Activated naive CD4-positive, alpha-beta T cell treated with anti-CD3 and anti-CD28 coated beads for 36 hours (primary cell): ENCODE data around the gene ARL8A. TPM values are rescaled to one million over a fixed set of nuclear protein-coding genes. Genes with fewer than 3 reads are reported as not detected.
"Not testable (repeated sequence)": the region's sequence is repeated elsewhere in the genome, so short reads cannot be mapped to it uniquely, and the experiment has no call there.

Experiments
- CTCF ChIA-PET: fragments of 350-600 bp; sonication (Branson Sonifier 250); formaldehyde crosslinking; loops from one replicate; lab custom pipeline; 2021; ENCODE audit warnings: antibody characterized with exemption; lab: Charles Lee
- DNase-seq: peaks from one replicate; pipeline ENCODE4 v3.0.0-alpha.2; 2020
- H3K27ac Mint-ChIP-seq: one replicate; pipeline ENCODE4 v1.8.0; 2021; ENCODE audit warnings: mild to moderate bottlenecking, mixed read lengths
- H3K27me3 Mint-ChIP-seq: one replicate; pipeline ENCODE4 v1.8.0; 2021; ENCODE audit warnings: low read depth, mixed read lengths
- H3K36me3 Mint-ChIP-seq: one replicate; pipeline ENCODE4 v1.8.0; 2021; ENCODE audit warnings: low read depth, mixed read lengths
- H3K4me1 Mint-ChIP-seq: one replicate; pipeline ENCODE4 v1.8.0; 2021; ENCODE audit warnings: low read depth, mixed read lengths
- H3K4me3 Mint-ChIP-seq: one replicate; pipeline ENCODE4 v1.8.0; 2021; ENCODE audit warnings: mild to moderate bottlenecking, moderate library complexity, mixed read lengths
- H3K9me3 Mint-ChIP-seq: one replicate; pipeline ENCODE4 v1.8.0; 2021; ENCODE audit warnings: mixed read lengths
- intact Hi-C: fragments of 100-400 bp; cut with micrococcal nuclease; formaldehyde crosslinking; loops from one replicate; pipeline ENCODE4 v1.15.1; 2023
- total RNA-seq, 2 experiments: library from RNA; stranded (reverse); gene quantifications; one replicate each; pipeline ENCODE4 v1.2.3, GENCODE V29; 2021

Gene ARL8A
- 10 to 100 TPM; 28.1 to 30.6 TPM for total RNA-seq

GRCh38 chr1:202144402-202145067 is at the start of gene ARL8A:
ARL8A (minus strand) TSS chr1:202144737; CDS start chr1:202144572, 165 bp downstream.
- peaks cover 19% of the 10 kb centered on the region for H3K36me3 Mint-ChIP-seq
- H3K27ac Mint-ChIP-seq = peak within 1 kb of the TSS; percentile 88
- peak; percentile 74 for DNase-seq
- CTCF ChIA-PET = interaction anchor here (1.7 to 3.0 kb wide), 3 partner anchors 9 to 16 kb away, joined by 10 to 15 read pairs (median 11); partner anchors contain the start of gene PTPN7
- H3K9me3 Mint-ChIP-seq = no peaks in the 10 kb centered on the region
- peaks cover 23% of the 10 kb centered on the region for H3K4me1 Mint-ChIP-seq
- H3K4me3 Mint-ChIP-seq = peak within 1 kb of the TSS; percentile 91
- intact Hi-C loops = loop anchor here (1.0 kb wide), 1 partner anchor 11 kb away; no protein-coding TSS in a partner anchor
- no peaks in the 10 kb centered on the region for H3K27me3 Mint-ChIP-seq

DNA sequence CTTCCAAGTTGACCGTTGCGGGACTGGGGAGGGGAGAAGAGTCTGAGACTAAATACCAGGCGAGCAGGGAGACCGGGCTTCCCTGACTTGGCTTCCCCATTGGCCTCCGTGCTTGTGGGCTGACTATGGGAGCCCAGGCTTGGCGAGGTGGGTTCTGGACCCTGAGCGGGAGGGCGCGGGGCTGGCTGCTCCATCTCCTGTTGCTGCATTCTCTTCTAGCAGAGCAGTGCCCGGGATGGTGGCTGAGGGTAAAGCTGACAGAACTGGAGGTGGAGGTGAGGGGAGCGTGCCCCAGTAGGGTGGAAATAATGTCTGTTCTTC is 49.8 kb upstream of the ARL8A start:
- H3K4me1 Mint-ChIP-seq = peaks cover 12% of the 10 kb centered on the region
- no peaks in the 10 kb centered on the region for H3K9me3 Mint-ChIP-seq
- DNase-seq = no peak
- H3K36me3 Mint-ChIP-seq = no peaks in the 10 kb centered on the region
- H3K27ac Mint-ChIP-seq = no peak overlapping the region
- H3K4me3 Mint-ChIP-seq = no peak overlapping the region
- CTCF ChIA-PET = interaction anchor here (4.9 kb wide), 1 partner anchor 121 kb away, joined by 52 read pairs; no protein-coding TSS in a partner anchor
- peaks cover 25% of the 10 kb centered on the region for H3K27me3 Mint-ChIP-seq
- intact Hi-C loops = no loop called here

- H3K27me3 Mint-ChIP-seq = peaks cover 25% of the 10 kb centered on the region
- peaks cover 7% of the 10 kb centered on the region for H3K4me1 Mint-ChIP-seq
- DNase-seq = no peak
- intact Hi-C loops = loop anchor here (1.0 to 2.0 kb wide), 3 partner anchors 81 to 525 kb away; no protein-coding TSS in a partner anchor
- H3K27ac Mint-ChIP-seq = no peak within 1 kb of the TSS
- no peaks in the 10 kb centered on the region for H3K36me3 Mint-ChIP-seq
- no peak within 1 kb of the TSS for H3K4me3 Mint-ChIP-seq
- CTCF ChIA-PET = interaction anchor here (0.5 to 4.9 kb wide), 20 partner anchors 9 to 526 kb away, joined by 3 to 52 read pairs (median 4); partner anchors contain the start of gene PTPN7
- H3K9me3 Mint-ChIP-seq = no peaks in the 10 kb centered on the region
Measured at GRCh38 chr1:202193614-202194327, 49.2 kb upstream of the ARL8A start, which contains the start of gene LGR6. LGR6 (plus strand) TSS chr1:202193799; CDS start chr1:202193990, 191 bp downstream.

GRCh38 chr1:202192770-202193613 is 48.5 kb upstream of the ARL8A start:
- intact Hi-C loops = loop anchor here (1.0 to 2.0 kb wide), 3 partner anchors 82 to 526 kb away; no protein-coding TSS in a partner anchor
- Mint-ChIP-seq H3K4me3 (no peak overlapping the region), H3K27me3 (peaks cover 25% of the 10 kb centered on the region), H3K36me3 (no peaks in the 10 kb centered on the region), H3K9me3 (no peaks in the 10 kb centered on the region), H3K4me1 (peaks cover 2% of the 10 kb centered on the region), H3K27ac (no peak overlapping the region)
- peak; percentile 71 for DNase-seq
- CTCF ChIA-PET = interaction anchor here (0.5 to 4.9 kb wide), 33 partner anchors 8 to 527 kb away, joined by 3 to 52 read pairs (median 3); partner anchors contain the start of gene PTPN7

- H3K4me3 Mint-ChIP-seq, intact Hi-C loops: not testable (repeated sequence)
- CTCF ChIA-PET = interaction anchor here (2.7 kb wide), 1 partner anchor 528 kb away, joined by 10 read pairs; no protein-coding TSS in a partner anchor
Measured at GRCh38 chr1:202191391-202191790, 46.9 kb upstream of the ARL8A start.

GRCh38 chr1:202189918-202190715 is 45.6 kb upstream of the ARL8A start:
- H3K36me3 Mint-ChIP-seq = no peaks in the 10 kb centered on the region
- H3K9me3 Mint-ChIP-seq = no peaks in the 10 kb centered on the region
- intact Hi-C loops = loop anchor here (1.0 kb wide), 1 partner anchor 125 kb away; no protein-coding TSS in a partner anchor
- peaks cover 15% of the 10 kb centered on the region for H3K27me3 Mint-ChIP-seq
- H3K4me1 Mint-ChIP-seq = peaks cover 2% of the 10 kb centered on the region
- no peak for DNase-seq
- no peak overlapping the region for H3K27ac Mint-ChIP-seq
- H3K4me3 Mint-ChIP-seq = no peak overlapping the region
- CTCF ChIA-PET = interaction anchor here (0.7 to 3.3 kb wide), 19 partner anchors 10 to 530 kb away, joined by 3 to 39 read pairs (median 7); partner anchors contain the start of gene PTPN7

More at GRCh38 chr1:202191391-202191790, 46.9 kb upstream of the ARL8A start:
- H3K36me3 Mint-ChIP-seq, H3K27ac Mint-ChIP-seq, DNase-seq, H3K9me3 Mint-ChIP-seq, H3K4me1 Mint-ChIP-seq: not testable (repeated sequence)
- peaks cover 25% of the 10 kb centered on the region for H3K27me3 Mint-ChIP-seq

- H3K4me3 Mint-ChIP-seq = no peak overlapping the region
- H3K9me3 Mint-ChIP-seq = no peaks in the 10 kb centered on the region
- intact Hi-C loops = loop anchor here (1.0 kb wide), 1 partner anchor 126 kb away; no protein-coding TSS in a partner anchor
- peaks cover 5% of the 10 kb centered on the region for H3K4me1 Mint-ChIP-seq
- CTCF ChIA-PET = interaction anchor here (0.6 to 3.3 kb wide), 20 partner anchors 9 to 593 kb away, joined by 3 to 39 read pairs (median 6); partner anchors contain the start of gene PTPN7
- H3K36me3 Mint-ChIP-seq = no peaks in the 10 kb centered on the region
- no peak overlapping the region for H3K27ac Mint-ChIP-seq
- H3K27me3 Mint-ChIP-seq = peaks cover 7% of the 10 kb centered on the region
- DNase-seq = peak; percentile 86
Measured at GRCh38 chr1:202189001-202189790, 44.7 kb upstream of the ARL8A start.

DNA sequence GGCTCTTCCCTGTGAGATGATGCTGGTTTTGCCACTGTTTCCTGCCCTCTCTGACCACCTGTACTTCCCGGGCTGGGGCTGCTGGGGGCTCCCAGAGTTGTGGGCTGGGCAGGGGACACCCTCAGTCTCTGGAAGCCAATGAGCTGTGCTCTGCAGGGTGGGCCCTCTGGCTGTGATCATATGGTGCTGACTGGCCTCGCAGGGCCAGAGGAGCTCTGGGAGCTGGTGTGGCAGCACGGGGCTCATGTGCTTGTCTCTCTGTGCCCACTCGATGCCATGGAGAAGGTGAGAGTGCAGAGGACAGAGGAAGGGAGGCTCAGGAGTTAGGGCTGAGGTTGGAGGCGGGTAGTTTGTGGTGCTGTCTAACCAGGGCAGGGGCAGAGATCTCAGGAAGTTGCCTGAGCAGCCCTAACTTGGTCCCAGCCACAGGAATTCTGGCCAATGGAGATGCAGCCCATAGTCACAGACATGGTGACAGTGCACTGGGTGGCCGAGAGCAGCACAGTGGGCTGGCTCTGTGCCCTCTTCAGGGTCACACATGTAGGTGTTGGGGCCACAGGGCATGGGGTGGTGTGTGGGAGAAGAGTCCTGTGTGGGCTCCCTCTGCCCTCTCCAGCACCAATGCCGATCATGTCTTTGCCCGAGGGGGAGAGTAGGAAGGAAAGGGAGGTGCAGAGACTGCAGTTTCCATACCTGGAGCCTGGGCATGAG is 43.3 kb upstream of the ARL8A start:
- Mint-ChIP-seq H3K9me3 (no peaks in the 10 kb centered on the region), H3K36me3 (no peaks in the 10 kb centered on the region), H3K4me3 (no peak overlapping the region), H3K27me3 (no peaks in the 10 kb centered on the region), H3K27ac (no peak overlapping the region), H3K4me1 (peaks cover 8% of the 10 kb centered on the region)
- intact Hi-C loops = no loop called here
- CTCF ChIA-PET = interaction anchor here (0.9 to 3.3 kb wide), 12 partner anchors 7 to 143 kb away, joined by 3 to 39 read pairs (median 8); partner anchors contain the start of gene PTPN7
- DNase-seq = no peak

- intact Hi-C loops = no loop called here
- H3K27me3 Mint-ChIP-seq = no peaks in the 10 kb centered on the region
Measured at GRCh38 chr1:202187041-202187671, 42.6 kb upstream of the ARL8A start.

More at GRCh38 chr1:202187041-202187671, 42.6 kb upstream of the ARL8A start:
- no peak for DNase-seq
- no peak overlapping the region for H3K4me3 Mint-ChIP-seq
- peaks cover 8% of the 10 kb centered on the region for H3K4me1 Mint-ChIP-seq
- H3K9me3 Mint-ChIP-seq = no peaks in the 10 kb centered on the region
- CTCF ChIA-PET = interaction anchor here (0.6 to 3.0 kb wide), 10 partner anchors 12 to 759 kb away, joined by 3 to 12 read pairs (median 4); partner anchors contain the start of gene PTPN7
- no peaks in the 10 kb centered on the region for H3K36me3 Mint-ChIP-seq
- no peak overlapping the region for H3K27ac Mint-ChIP-seq
